HL-60 (cell line): ENCODE results near the gene ARHGAP45.

ENCODE experiments used
- DNase-seq, 2 experiments: peaks; one replicate each; pipeline ENCODE4 v3.0.0-alpha.2; 2010 to 2020; ENCODE audit warnings: low read depth in 1 of 2, low spot score in 1 of 2
- H3K27ac ChIP-seq: fragments of 250-450 bp; sonication (Bioruptor Pico); replicated peaks from 2 replicates; pipeline ENCODE4 v1.5.1; 2020; ENCODE audit warnings: mild to moderate bottlenecking, moderate library complexity
- H3K27me3 ChIP-seq: fragments of 250-450 bp; sonication (Bioruptor Pico); 2 replicates; pipeline ENCODE4 v1.5.1; 2021; ENCODE audit warnings: mild to moderate bottlenecking, moderate library complexity; ENCODE audit not compliant: insufficient read depth, poor library complexity, severe bottlenecking
- H3K4me3 ChIP-seq: replicated peaks from 2 replicates; pipeline ENCODE4 v1.5.1; 2011; ENCODE audit warnings: mild to moderate bottlenecking, control low read depth, low read length; ENCODE audit not compliant: insufficient read depth
- GABPA ChIP-seq: IDR thresholded peaks from 2 replicates; pipeline ENCODE4 v1.6.1; 2012; ENCODE audit warnings: low read depth
- POLR2AphosphoS5 ChIP-seq: IDR thresholded peaks from 2 replicates; pipeline ENCODE4 v1.6.1; 2012; ENCODE audit warnings: low read depth
- SPI1 ChIP-seq: IDR thresholded peaks from 2 replicates; pipeline ENCODE4 v1.6.1; 2012; ENCODE audit warnings: low read depth, mild to moderate bottlenecking, borderline replicate concordance
- long read RNA-seq: library from polyadenylated mRNA; unstranded; transcript quantifications from one replicate; pipeline ENCODE4 v2.0.0, GENCODE V29; 2020
- TF ChIP-seq, protein P1 (sequence below): IDR thresholded peaks from 2 replicates; pipeline ENCODE4 v1.6.1; 2012; ENCODE audit warnings: low read depth; ENCODE audit not compliant: insufficient replicate concordance
- TF ChIP-seq, protein P2 (sequence below): IDR thresholded peaks from one replicate; pipeline ENCODE4 v1.5.1; 2011; ENCODE audit warnings: low read length, control low read depth, inconsistent platforms; ENCODE audit not compliant: insufficient read depth

Gene ARHGAP45, protein sequence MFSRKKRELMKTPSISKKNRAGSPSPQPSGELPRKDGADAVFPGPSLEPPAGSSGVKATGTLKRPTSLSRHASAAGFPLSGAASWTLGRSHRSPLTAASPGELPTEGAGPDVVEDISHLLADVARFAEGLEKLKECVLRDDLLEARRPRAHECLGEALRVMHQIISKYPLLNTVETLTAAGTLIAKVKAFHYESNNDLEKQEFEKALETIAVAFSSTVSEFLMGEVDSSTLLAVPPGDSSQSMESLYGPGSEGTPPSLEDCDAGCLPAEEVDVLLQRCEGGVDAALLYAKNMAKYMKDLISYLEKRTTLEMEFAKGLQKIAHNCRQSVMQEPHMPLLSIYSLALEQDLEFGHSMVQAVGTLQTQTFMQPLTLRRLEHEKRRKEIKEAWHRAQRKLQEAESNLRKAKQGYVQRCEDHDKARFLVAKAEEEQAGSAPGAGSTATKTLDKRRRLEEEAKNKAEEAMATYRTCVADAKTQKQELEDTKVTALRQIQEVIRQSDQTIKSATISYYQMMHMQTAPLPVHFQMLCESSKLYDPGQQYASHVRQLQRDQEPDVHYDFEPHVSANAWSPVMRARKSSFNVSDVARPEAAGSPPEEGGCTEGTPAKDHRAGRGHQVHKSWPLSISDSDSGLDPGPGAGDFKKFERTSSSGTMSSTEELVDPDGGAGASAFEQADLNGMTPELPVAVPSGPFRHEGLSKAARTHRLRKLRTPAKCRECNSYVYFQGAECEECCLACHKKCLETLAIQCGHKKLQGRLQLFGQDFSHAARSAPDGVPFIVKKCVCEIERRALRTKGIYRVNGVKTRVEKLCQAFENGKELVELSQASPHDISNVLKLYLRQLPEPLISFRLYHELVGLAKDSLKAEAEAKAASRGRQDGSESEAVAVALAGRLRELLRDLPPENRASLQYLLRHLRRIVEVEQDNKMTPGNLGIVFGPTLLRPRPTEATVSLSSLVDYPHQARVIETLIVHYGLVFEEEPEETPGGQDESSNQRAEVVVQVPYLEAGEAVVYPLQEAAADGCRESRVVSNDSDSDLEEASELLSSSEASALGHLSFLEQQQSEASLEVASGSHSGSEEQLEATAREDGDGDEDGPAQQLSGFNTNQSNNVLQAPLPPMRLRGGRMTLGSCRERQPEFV
- long read RNA-seq, full-length matches to known transcripts = 141 of 212 reads
- long read RNA-seq, partial matches to known transcripts = 49 of 212 reads
- long read RNA-seq, other reads (novel, unspliced or antisense) = 22 of 212 reads

DNA sequence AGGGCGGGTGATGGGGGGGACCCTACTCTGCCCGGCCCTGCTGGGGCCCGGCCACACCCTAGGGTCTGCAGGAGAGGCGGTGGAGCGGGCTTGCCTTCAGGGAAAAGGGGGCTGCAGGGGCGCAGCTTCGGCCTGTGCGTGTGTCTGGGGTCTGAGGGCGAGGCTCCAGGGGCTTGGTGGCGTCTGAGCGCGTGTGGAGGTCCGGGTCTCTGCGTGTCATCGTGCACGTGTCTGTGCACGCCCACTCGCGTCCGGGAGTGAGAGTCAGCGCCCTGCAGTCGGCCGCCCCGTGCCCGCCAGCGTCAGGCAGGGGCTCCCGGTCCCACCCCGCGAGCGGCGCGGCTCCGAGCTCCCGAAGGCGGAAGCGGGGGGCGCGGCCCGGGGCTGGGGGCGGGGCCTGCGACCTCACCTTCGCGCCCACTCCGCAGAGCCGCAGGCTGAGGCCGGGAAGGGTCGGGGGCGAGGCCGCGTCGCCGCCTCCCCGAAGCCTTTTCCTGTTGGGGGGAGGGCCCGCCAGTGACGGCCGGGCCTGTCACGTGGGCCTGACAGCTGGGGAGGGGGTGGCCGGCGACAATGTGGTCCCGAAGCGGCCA lies at the start of gene ARHGAP45:
Gene ARHGAP45, plus strand, starts transcription at position 420 of the 593 bp plus-strand sequence. CDS start 239 bp downstream, outside the sequence.
- peak within 1 kb of the TSS; percentile 98 for H3K27ac ChIP-seq
- DNase-seq = peak; percentile 71 to 90
- TF ChIP-seq GABPA (no peak), SPI1 (no peak), POLR2AphosphoS5 (no peak)
- TF ChIP-seq, protein P1, sequence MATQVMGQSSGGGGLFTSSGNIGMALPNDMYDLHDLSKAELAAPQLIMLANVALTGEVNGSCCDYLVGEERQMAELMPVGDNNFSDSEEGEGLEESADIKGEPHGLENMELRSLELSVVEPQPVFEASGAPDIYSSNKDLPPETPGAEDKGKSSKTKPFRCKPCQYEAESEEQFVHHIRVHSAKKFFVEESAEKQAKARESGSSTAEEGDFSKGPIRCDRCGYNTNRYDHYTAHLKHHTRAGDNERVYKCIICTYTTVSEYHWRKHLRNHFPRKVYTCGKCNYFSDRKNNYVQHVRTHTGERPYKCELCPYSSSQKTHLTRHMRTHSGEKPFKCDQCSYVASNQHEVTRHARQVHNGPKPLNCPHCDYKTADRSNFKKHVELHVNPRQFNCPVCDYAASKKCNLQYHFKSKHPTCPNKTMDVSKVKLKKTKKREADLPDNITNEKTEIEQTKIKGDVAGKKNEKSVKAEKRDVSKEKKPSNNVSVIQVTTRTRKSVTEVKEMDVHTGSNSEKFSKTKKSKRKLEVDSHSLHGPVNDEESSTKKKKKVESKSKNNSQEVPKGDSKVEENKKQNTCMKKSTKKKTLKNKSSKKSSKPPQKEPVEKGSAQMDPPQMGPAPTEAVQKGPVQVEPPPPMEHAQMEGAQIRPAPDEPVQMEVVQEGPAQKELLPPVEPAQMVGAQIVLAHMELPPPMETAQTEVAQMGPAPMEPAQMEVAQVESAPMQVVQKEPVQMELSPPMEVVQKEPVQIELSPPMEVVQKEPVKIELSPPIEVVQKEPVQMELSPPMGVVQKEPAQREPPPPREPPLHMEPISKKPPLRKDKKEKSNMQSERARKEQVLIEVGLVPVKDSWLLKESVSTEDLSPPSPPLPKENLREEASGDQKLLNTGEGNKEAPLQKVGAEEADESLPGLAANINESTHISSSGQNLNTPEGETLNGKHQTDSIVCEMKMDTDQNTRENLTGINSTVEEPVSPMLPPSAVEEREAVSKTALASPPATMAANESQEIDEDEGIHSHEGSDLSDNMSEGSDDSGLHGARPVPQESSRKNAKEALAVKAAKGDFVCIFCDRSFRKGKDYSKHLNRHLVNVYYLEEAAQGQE = no peak
- TF ChIP-seq, protein P2, sequence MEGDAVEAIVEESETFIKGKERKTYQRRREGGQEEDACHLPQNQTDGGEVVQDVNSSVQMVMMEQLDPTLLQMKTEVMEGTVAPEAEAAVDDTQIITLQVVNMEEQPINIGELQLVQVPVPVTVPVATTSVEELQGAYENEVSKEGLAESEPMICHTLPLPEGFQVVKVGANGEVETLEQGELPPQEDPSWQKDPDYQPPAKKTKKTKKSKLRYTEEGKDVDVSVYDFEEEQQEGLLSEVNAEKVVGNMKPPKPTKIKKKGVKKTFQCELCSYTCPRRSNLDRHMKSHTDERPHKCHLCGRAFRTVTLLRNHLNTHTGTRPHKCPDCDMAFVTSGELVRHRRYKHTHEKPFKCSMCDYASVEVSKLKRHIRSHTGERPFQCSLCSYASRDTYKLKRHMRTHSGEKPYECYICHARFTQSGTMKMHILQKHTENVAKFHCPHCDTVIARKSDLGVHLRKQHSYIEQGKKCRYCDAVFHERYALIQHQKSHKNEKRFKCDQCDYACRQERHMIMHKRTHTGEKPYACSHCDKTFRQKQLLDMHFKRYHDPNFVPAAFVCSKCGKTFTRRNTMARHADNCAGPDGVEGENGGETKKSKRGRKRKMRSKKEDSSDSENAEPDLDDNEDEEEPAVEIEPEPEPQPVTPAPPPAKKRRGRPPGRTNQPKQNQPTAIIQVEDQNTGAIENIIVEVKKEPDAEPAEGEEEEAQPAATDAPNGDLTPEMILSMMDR = no peak
- peak within 1 kb of the TSS; percentile 88 for H3K4me3 ChIP-seq
- no peaks in the 10 kb centered on the region for H3K27me3 ChIP-seq

DNA sequence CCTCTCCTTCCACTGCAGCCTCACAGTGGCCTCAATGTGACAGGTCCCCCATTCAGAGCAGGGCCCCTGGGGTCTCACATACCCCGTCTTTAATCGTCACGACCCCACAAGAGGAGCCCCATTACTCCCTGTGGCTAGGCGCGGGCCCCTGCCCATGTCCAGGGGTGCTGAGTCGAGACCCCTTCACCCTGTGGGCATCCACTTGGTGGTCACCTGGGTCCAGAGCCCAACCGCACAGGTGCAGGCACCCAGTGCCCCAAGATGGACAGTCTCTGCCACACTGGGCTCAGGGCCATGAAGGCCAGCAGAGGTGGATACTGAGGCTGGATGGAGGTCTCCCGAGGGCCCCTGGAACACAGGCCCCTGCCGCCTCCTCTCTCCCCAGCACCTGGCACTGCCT lies 49.1 kb upstream of the ARHGAP45 start:
- no peak for DNase-seq
- no peak overlapping the region for H3K27ac ChIP-seq
- TF ChIP-seq, protein P1 = no peak
- TF ChIP-seq POLR2AphosphoS5 (no peak), GABPA (no peak), SPI1 (no peak)
- TF ChIP-seq, protein P2 = no peak
- H3K27me3 ChIP-seq = no peaks in the 10 kb centered on the region
- H3K4me3 ChIP-seq = peak overlapping the region; percentile 6

DNA sequence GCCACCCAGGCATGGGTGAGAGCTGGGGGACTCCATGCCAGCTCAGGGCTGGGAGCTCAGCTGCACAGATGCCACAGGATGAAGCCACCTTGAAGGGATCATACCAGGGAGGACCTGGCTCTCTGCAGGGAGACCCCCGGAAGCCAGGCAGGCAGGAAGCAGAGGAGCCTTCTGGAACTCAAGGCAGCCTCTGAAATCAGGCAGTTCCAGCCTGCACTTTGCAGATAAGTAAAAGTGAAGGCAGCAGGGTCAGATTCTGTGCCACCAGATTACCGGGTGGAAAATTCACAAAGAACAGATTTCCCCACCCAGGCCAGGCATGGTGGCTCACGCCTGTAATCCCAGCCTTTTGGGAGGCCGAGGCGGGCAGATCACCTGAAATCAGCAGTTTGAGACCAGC lies 48.6 kb upstream of the ARHGAP45 start:
- 0 out of 2 replicates have a peak overlapping the region, but pooled peaks have one; percentile 2 for H3K27ac ChIP-seq

More for the DNA sequence above, 48.6 kb upstream of the ARHGAP45 start:
- no peak for TF ChIP-seq SPI1
- H3K27me3 ChIP-seq = no peaks in the 10 kb centered on the region
- H3K4me3 ChIP-seq = no peak overlapping the region
- no peak for DNase-seq
